ENCODE measurements around the gene PLEKHM3. TPM values are rescaled to one million over a fixed set of nuclear protein-coding genes. Genes with fewer than 3 reads are reported as not detected.

Gene PLEKHM3
- total and polyA plus RNA-seq, 2 of the 13 experiments (the other 11 are each of a cell fraction or from before 2014, with no cell fraction given), result 4.5 to 4.7 TPM

DNA sequence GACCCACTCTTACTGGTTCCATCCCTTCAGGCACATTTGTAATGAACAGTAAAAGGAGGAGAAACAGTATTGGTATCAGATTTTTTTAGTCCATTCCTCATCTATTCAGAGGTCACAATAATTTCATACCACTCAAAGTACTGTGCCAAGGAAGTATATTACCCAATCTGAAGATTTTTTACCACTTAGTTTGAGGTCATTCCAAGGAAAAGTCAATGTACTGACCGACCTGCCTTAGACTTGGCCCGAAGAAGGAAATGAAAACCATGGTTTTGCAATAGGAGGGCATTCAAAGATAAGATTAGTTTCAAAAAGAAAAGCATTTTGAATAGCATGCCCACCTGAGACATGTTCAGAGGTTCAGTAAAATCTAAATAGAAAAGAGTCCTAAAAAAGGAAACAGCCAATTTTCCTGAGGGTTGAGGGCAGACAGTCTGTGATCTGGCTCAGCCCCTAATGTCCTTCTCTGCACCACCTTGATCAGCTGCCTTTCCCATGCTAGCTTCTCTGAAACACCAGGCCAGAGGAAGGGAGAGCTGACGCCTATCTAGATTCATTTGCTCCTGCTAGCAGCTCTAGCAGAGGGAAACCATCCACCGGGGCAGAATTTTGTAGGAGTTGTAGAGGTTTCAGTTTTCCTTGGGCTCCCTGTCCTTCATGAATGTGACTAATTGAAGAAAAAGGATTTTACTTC lies 148.3 kb downstream of the PLEKHM3 start:
- no TSS peak for BruUV-seq (replicated peaks)
- in situ Hi-C loops (cut with HindIII; ENCODE audit: extremely low pct_ligation_motif_present, low pct_unique_long_range_greater_than_20kb), result no loop called here
- WGBS (ENCODE audit: low lambda C conversion rate), result 93% methylated on average over 4 of the region's 4 CpGs
- ChIA-PET POLR2A (no interaction called here), CTCF (ENCODE audit: low intra/inter-chr PET ratio, low total read pairs) (no interaction called here)
- ATAC-seq, result no peak
- no peak overlapping the region for H2AFZ ChIP-seq (ENCODE audit: low read length)
- H3K4me2 ChIP-seq (ENCODE audit: low read depth, low read length), result no peak overlapping the region
- H3K9me3 ChIP-seq (ENCODE audit: low read length), result no peaks in the 10 kb centered on the region
- DNase-seq (ENCODE audit: low spot score), result no peak
- H3K4me3 ChIP-seq (replicated peaks in 1 of 3; ENCODE audit: insufficient read depth in 1 of 3, low read depth in 2 of 3, low read length in 3 of 3), result no peak overlapping the region
- no peaks in the 10 kb centered on the region for H3K36me3 ChIP-seq (replicated peaks in 1 of 2; ENCODE audit: control insufficient read depth in 1 of 2, insufficient read depth in 2 of 2, low read length in 2 of 2)
- peaks cover 60% of the 10 kb centered on the region for H3K4me1 ChIP-seq (ENCODE audit: insufficient read depth, low read length)
- no peaks in the 10 kb centered on the region for H4K20me1 ChIP-seq (ENCODE audit: insufficient read depth, low read length)
- no peak overlapping the region for H3K9ac ChIP-seq (ENCODE audit: insufficient read depth, low read depth, low read length)
- FAIRE-seq, result no peak
- intact Hi-C loops (cut with micrococcal nuclease; ENCODE audit: unreplicated experiment), result no loop called here
- H3K27me3 ChIP-seq (ENCODE audit: control insufficient read depth in 1 of 2, insufficient read depth in 2 of 2, low read length in 2 of 2), result no peaks in the 10 kb centered on the region
- H3K27ac ChIP-seq (ENCODE audit: extremely low read length, insufficient read depth, low read length), result no peak overlapping the region
- no peaks in the 10 kb centered on the region for H3K79me2 ChIP-seq (ENCODE audit: insufficient read depth, low read length)
- TF ChIP-seq MED13 (CRISPR knock-in tag; IDR thresholded peaks at IDR 0.05), result no peak
- no peak for TF ChIP-seq ZNF609 (CRISPR knock-in tag; IDR thresholded peaks at IDR 0.05; ENCODE audit: borderline replicate concordance)
- TF ChIP-seq MLLT10 (CRISPR knock-in tag; IDR thresholded peaks at IDR 0.05), result no peak
- TF ChIP-seq RXRA (CRISPR knock-in tag; IDR thresholded peaks at IDR 0.05), result no peak
- TF ChIP-seq, protein P1, sequence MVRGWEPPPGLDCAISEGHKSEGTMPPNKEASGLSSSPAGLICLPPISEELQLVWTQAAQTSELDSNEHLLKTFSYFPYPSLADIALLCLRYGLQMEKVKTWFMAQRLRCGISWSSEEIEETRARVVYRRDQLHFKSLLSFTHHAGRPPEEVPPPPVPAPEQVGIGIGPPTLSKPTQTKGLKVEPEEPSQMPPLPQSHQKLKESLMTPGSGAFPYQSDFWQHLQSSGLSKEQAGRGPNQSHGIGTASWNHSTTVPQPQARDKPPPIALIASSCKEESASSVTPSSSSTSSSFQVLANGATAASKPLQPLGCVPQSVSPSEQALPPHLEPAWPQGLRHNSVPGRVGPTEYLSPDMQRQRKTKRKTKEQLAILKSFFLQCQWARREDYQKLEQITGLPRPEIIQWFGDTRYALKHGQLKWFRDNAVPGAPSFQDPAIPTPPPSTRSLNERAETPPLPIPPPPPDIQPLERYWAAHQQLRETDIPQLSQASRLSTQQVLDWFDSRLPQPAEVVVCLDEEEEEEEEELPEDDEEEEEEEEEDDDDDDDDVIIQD (CRISPR knock-in tag; IDR thresholded peaks at IDR 0.05; ENCODE audit: low read depth), result no peak
- TF ChIP-seq HIC2 (CRISPR knock-in tag; IDR thresholded peaks at IDR 0.05; ENCODE audit: low read depth), result no peak
- no peak for TF ChIP-seq TAF1 (CRISPR knock-in tag; IDR thresholded peaks at IDR 0.05)
- no peak for TF ChIP-seq LBX2 (CRISPR knock-in tag; IDR thresholded peaks at IDR 0.05; ENCODE audit: borderline replicate concordance)
- TF ChIP-seq PHB2 (IDR thresholded peaks at IDR 0.05; ENCODE audit: partially characterized antibody), result no peak
- TF ChIP-seq, protein P2, sequence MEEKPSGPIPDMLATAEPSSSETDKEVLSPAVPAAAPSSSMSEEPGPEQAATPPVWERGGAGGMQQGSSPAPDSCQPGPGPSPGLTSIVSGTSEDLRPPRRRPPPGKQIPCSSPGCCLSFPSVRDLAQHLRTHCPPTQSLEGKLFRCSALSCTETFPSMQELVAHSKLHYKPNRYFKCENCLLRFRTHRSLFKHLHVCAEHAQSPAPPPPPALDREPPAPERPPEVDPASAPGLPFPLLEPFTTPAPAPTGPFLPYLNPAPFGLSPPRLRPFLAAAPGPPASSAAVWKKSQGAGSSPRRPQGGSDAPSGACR (CRISPR knock-in tag; IDR thresholded peaks at IDR 0.05), result no peak
- no peak for TF ChIP-seq ZNF564 (CRISPR knock-in tag; IDR thresholded peaks at IDR 0.05)
- TF ChIP-seq NFE2 (CRISPR knock-in tag; IDR thresholded peaks at IDR 0.05), result no peak
- no peak for TF ChIP-seq NR2F1 (CRISPR knock-in tag; IDR thresholded peaks at IDR 0.05)
- no peak for TF ChIP-seq SOX13 (IDR thresholded peaks at IDR 0.05)
- TF ChIP-seq SOX13 (CRISPR knock-in tag; conservative IDR thresholded peaks at IDR 0.05 in 1 of 2, IDR thresholded peaks at IDR 0.05 in 1 of 2), result no peak

All from HepG2 (cell line).